Right lobe of liver (tissue), 4 donors: ENCODE data around the gene DUSP1.

Experiments used
- POLR2A ChIP-seq: fragments of 450-650 bp; IDR thresholded peaks from one replicate; pipeline ENCODE4 v1.6.1; 2017; ENCODE audit warnings: antibody characterized with exemption, mild to moderate bottlenecking
- TF ChIP-seq, protein P1 (sequence below), 4 donors: fragments of 200-600 bp in 3 of 4; fragments of 450-650 bp in 1 of 4; IDR thresholded peaks; one replicate each; pipeline versions ENCODE4 v1.5.1 to v1.8.0; 2016 to 2022; ENCODE audit warnings: antibody characterized with exemption in 4 of 4, mild to moderate bottlenecking in 2 of 4
- donor health status: DM: no; HTN: no; CAD: no.
- donor health status: DM: no; HTN: no; CAD: no.
- donor health status: DM: no; HTN: yes; CAD: no.

DNA sequence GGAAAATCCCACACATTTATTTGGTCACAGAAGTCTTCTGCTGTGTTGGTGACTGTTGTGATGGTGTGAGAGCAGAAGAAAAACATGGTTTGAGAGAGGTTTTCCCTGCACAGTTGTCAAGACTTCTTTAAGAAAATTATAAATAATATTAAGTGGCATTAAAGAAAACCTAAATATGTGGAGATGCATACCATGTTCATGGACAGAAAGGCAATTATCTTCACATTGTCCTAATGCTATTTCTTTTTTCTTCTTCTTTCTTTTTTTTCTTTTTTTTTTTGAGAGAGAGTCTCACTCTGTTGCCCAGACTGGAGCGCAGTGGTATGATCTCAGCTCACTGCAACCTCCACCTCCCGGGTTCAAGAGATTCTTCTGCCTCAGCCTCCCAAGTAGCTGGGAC is 38.8 kb upstream of the DUSP1 start:
- TF ChIP-seq, protein P1, sequence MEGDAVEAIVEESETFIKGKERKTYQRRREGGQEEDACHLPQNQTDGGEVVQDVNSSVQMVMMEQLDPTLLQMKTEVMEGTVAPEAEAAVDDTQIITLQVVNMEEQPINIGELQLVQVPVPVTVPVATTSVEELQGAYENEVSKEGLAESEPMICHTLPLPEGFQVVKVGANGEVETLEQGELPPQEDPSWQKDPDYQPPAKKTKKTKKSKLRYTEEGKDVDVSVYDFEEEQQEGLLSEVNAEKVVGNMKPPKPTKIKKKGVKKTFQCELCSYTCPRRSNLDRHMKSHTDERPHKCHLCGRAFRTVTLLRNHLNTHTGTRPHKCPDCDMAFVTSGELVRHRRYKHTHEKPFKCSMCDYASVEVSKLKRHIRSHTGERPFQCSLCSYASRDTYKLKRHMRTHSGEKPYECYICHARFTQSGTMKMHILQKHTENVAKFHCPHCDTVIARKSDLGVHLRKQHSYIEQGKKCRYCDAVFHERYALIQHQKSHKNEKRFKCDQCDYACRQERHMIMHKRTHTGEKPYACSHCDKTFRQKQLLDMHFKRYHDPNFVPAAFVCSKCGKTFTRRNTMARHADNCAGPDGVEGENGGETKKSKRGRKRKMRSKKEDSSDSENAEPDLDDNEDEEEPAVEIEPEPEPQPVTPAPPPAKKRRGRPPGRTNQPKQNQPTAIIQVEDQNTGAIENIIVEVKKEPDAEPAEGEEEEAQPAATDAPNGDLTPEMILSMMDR (IDR thresholded peaks at IDR 0.05), result no peak
- no peak for TF ChIP-seq POLR2A
